Nephron progenitor cell (in vitro differentiated cells): ENCODE measurements around the gene ENOX2.

Source experiments
- DNase-seq: peaks from one replicate; pipeline ENCODE4 v3.0.0; 2021
- H3K27ac Mint-ChIP-seq: 2 replicates; pipeline ENCODE4 v1.8.0; 2021; ENCODE audit warnings: mild to moderate bottlenecking, moderate library complexity, mixed read lengths
- H3K27me3 Mint-ChIP-seq: 2 replicates; pipeline ENCODE4 v1.8.0; 2021; ENCODE audit warnings: mild to moderate bottlenecking, low read depth, mixed read lengths; ENCODE audit not compliant: poor library complexity
- H3K36me3 Mint-ChIP-seq: 2 replicates; pipeline ENCODE4 v1.8.0; 2021; ENCODE audit warnings: low read depth, mixed read lengths
- H3K4me1 Mint-ChIP-seq: 2 replicates; pipeline ENCODE4 v1.8.0; 2021; ENCODE audit warnings: mixed read lengths
- H3K4me3 Mint-ChIP-seq: 2 replicates; pipeline ENCODE4 v1.8.0; 2021; ENCODE audit warnings: mild to moderate bottlenecking, moderate library complexity, mixed read lengths
- H3K9me3 Mint-ChIP-seq: 2 replicates; pipeline ENCODE4 v1.8.0; 2021; ENCODE audit warnings: mild to moderate bottlenecking, moderate library complexity, mixed read lengths
- CTCF ChIP-seq: fragments of 200-600 bp; sonication (generic); IDR thresholded peaks from 2 replicates; pipeline ENCODE4 v1.5.0; 2021; ENCODE audit warnings: antibody characterized with exemption

ENOX2 gene

GRCh38 chrX:130625386-130625785 is 277.6 kb downstream of the ENOX2 start:
- no peak for TF ChIP-seq CTCF
- Mint-ChIP-seq H3K4me1 (peaks cover 49% of the 10 kb centered on the region), H3K27me3 (no peaks in the 10 kb centered on the region), H3K36me3 (peaks cover 28% of the 10 kb centered on the region), H3K4me3 (no peak overlapping the region), H3K9me3 (no peaks in the 10 kb centered on the region), H3K27ac (peak overlapping the region; percentile 83)
- DNase-seq = peak; percentile 35

GRCh38 chrX:130623518-130623917 is 279.5 kb downstream of the ENOX2 start:
- no peaks in the 10 kb centered on the region for H3K27me3 Mint-ChIP-seq
- H3K4me3 Mint-ChIP-seq = no peak overlapping the region
- peaks cover 35% of the 10 kb centered on the region for H3K4me1 Mint-ChIP-seq
- DNase-seq = no peak
- no peak for TF ChIP-seq CTCF
- peaks cover 15% of the 10 kb centered on the region for H3K36me3 Mint-ChIP-seq
- no peaks in the 10 kb centered on the region for H3K9me3 Mint-ChIP-seq
- no peak overlapping the region for H3K27ac Mint-ChIP-seq

- no peak for TF ChIP-seq CTCF
- Mint-ChIP-seq H3K4me3 (no peak overlapping the region), H3K9me3 (peaks cover 4% of the 10 kb centered on the region), H3K27ac (no peak overlapping the region), H3K4me1 (no peaks in the 10 kb centered on the region), H3K27me3 (no peaks in the 10 kb centered on the region), H3K36me3 (no peaks in the 10 kb centered on the region)
- DNase-seq = no peak
These were observed 287.1 kb downstream of the ENOX2 start for GRCh38 chrX:130615941-130616340.

- DNase-seq = no peak
- Mint-ChIP-seq H3K4me3 (no peak overlapping the region), H3K36me3 (no peaks in the 10 kb centered on the region), H3K4me1 (peaks cover 42% of the 10 kb centered on the region), H3K9me3 (peaks cover 4% of the 10 kb centered on the region), H3K27me3 (no peaks in the 10 kb centered on the region), H3K27ac (no peak overlapping the region)
- no peak for TF ChIP-seq CTCF
These were observed 295.6 kb downstream of the ENOX2 start for GRCh38 chrX:130607431-130607830.

GRCh38 chrX:130606425-130606824 is 296.6 kb downstream of the ENOX2 start:
- no peak for TF ChIP-seq CTCF
- peaks cover 48% of the 10 kb centered on the region for H3K4me1 Mint-ChIP-seq
- H3K27ac Mint-ChIP-seq = peak overlapping the region; percentile 41

GRCh38 chrX:130604882-130605281 is 298.1 kb downstream of the ENOX2 start:
- DNase-seq = no peak
- Mint-ChIP-seq H3K27me3 (no peaks in the 10 kb centered on the region), H3K27ac (peak overlapping the region; percentile 93), H3K4me3 (peak overlapping the region; percentile 29), H3K36me3 (no peaks in the 10 kb centered on the region), H3K9me3 (no peaks in the 10 kb centered on the region), H3K4me1 (peaks cover 48% of the 10 kb centered on the region)
- TF ChIP-seq CTCF = no peak

More at GRCh38 chrX:130606425-130606824, 296.6 kb downstream of the ENOX2 start:
- H3K36me3 Mint-ChIP-seq = no peaks in the 10 kb centered on the region
- no peak for DNase-seq
- H3K9me3 Mint-ChIP-seq = no peaks in the 10 kb centered on the region
- H3K27me3 Mint-ChIP-seq = no peaks in the 10 kb centered on the region
- no peak overlapping the region for H3K4me3 Mint-ChIP-seq
